H1 (cell line): ENCODE data around the gene BRSK2. TPM values are rescaled to one million over a fixed set of nuclear protein-coding genes. Genes with fewer than 3 reads are reported as not detected.
A peak's percentile ranks its signal among the peaks of the same experiment; 100 is the strongest.

ENCODE experiments used
- CTCF ChIA-PET: fragments of 300-600 bp; sonication (Branson Sonifier 250); formaldehyde crosslinking; loops from one replicate; lab custom pipeline; 2021; ENCODE audit not compliant: partially characterized antibody; lab: Charles Lee
- POLR2A ChIA-PET: fragments of 300-600 bp; sonication (Branson Sonifier 250); formaldehyde crosslinking; loops from one replicate; lab custom pipeline; 2021; ENCODE audit warnings: inconsistent platforms; ENCODE audit not compliant: partially characterized antibody; lab: Charles Lee
- DNase-seq, 2 experiments: peaks; one replicate each; pipeline versions ENCODE4 v3.0.0 to v3.0.0-alpha.2; 2010 to 2022; ENCODE audit warnings: low spot score in 2 of 2, low read depth in 1 of 2, mixed read lengths in 1 of 2
- FAIRE-seq: peaks from 2 replicates; lab custom pipeline; 2011; peaks lifted over from hg19 to GRCh38; lab: Jason Lieb, UNC
- H2AFZ ChIP-seq: 2 replicates; pipeline ENCODE4 v1.8.1; 2012; ENCODE audit warnings: low read length, inconsistent platforms
- H2AK5ac ChIP-seq: 2 replicates; pipeline ENCODE4 v1.6.1; 2013; ENCODE audit warnings: low read depth, low read length
- H2BK120ac ChIP-seq: replicated peaks from 2 replicates; pipeline ENCODE3; 2013; ENCODE audit warnings: low read depth, low read length, inconsistent platforms
- H2BK12ac ChIP-seq: 2 replicates; pipeline ENCODE4 v1.6.1; 2013; ENCODE audit warnings: low read depth, low read length
- H2BK15ac ChIP-seq: 2 replicates; pipeline ENCODE4 v1.6.1; 2013; ENCODE audit warnings: low read length
- H2BK20ac ChIP-seq: 2 replicates; pipeline ENCODE4 v1.6.1; 2013; ENCODE audit warnings: low read length
- H2BK5ac ChIP-seq: 2 replicates; pipeline ENCODE4 v1.6.1; 2013; ENCODE audit warnings: low read depth, low read length
- H3K14ac ChIP-seq: 2 replicates; pipeline ENCODE4 v1.6.1; 2013; ENCODE audit warnings: inconsistent platforms; ENCODE audit not compliant: insufficient read length
- H3K18ac ChIP-seq: 2 replicates; pipeline ENCODE4 v1.6.1; 2013; ENCODE audit warnings: low read length; ENCODE audit errors: extremely low read depth
- H3K23ac ChIP-seq: 2 replicates; pipeline ENCODE4 v1.6.1; 2013; ENCODE audit warnings: inconsistent platforms; ENCODE audit not compliant: insufficient read length
- H3K23me2 ChIP-seq: 2 replicates; pipeline ENCODE4 v1.6.1; 2013; ENCODE audit warnings: low read depth, low read length
- H3K27ac ChIP-seq: 2 replicates; pipeline ENCODE4 v1.6.1; 2011; ENCODE audit warnings: low read depth, low read length, inconsistent platforms
- H3K27me3 ChIP-seq, 4 experiments: replicated peaks in 1 of 4; 1 replicate in 1 of 4; 2 replicates in 3 of 4; pipeline versions ENCODE4 v1.6.1 to v1.8.1; 2011 to 2013; ENCODE audit warnings: low read length in 3 of 4, mild to moderate bottlenecking in 3 of 4, inconsistent platforms in 2 of 4, mixed read lengths in 2 of 4, moderate library complexity in 1 of 4; ENCODE audit not compliant: control insufficient read depth in 3 of 4, insufficient read depth in 3 of 4; ENCODE audit errors: extremely low read depth in 1 of 4
- H3K36me3 ChIP-seq, 4 experiments: 2 replicates each; pipeline versions ENCODE4 v1.6.1 to v1.8.1; 2011 to 2013; ENCODE audit warnings: mild to moderate bottlenecking in 4 of 4, low read length in 3 of 4, moderate library complexity in 2 of 4, control low read depth in 1 of 4, inconsistent platforms in 1 of 4; ENCODE audit not compliant: insufficient read depth in 4 of 4, control insufficient read depth in 2 of 4
- H3K4ac ChIP-seq: replicated peaks from 2 replicates; pipeline ENCODE3; 2013; ENCODE audit warnings: low read length, low read depth, mixed read lengths, inconsistent platforms; ENCODE audit not compliant: insufficient read length
- H3K4me1 ChIP-seq, 4 experiments: replicated peaks in 1 of 4; 1 replicate in 1 of 4; 2 replicates in 3 of 4; pipeline versions ENCODE4 v1.6.1 to v1.8.1; 2011 to 2013; ENCODE audit warnings: low read length in 3 of 4, inconsistent platforms in 2 of 4, mixed read lengths in 1 of 4; ENCODE audit not compliant: insufficient read depth in 4 of 4, control insufficient read depth in 3 of 4
- H3K4me2 ChIP-seq, 2 experiments: 2 replicates each; pipeline versions ENCODE4 v1.6.1 to v1.8.1; 2011 to 2013; ENCODE audit warnings: low read depth in 2 of 2, low read length in 2 of 2, control low read depth in 1 of 2, inconsistent platforms in 1 of 2, mild to moderate bottlenecking in 1 of 2; ENCODE audit not compliant: insufficient read depth in 1 of 2
- H3K4me3 ChIP-seq, 4 experiments: fragments of 200-600, 300-600 bp in 1 of 4; sonication (generic), shearing (Covaris generic), sonication (Bioruptor Twin) in 1 of 4; 2 replicates each; pipeline versions ENCODE4 v1.5.1 to v1.8.1; 2011 to 2016; ENCODE audit warnings: low read length in 4 of 4, low read depth in 3 of 4, control low read depth in 2 of 4, inconsistent platforms in 2 of 4, mild to moderate bottlenecking in 2 of 4, mixed read lengths in 1 of 4, moderate library complexity in 1 of 4; ENCODE audit not compliant: insufficient read depth in 2 of 4; ENCODE audit errors: extremely low read depth in 1 of 4
- H3K56ac ChIP-seq: replicated peaks from 2 replicates; pipeline ENCODE3; 2013; ENCODE audit warnings: low read depth, mild to moderate bottlenecking, mixed read lengths, low read length, inconsistent platforms; ENCODE audit not compliant: insufficient read length
- H3K79me1 ChIP-seq: 2 replicates; pipeline ENCODE4 v1.6.1; 2013; ENCODE audit warnings: low read depth, low read length, control low read depth
- H3K79me2 ChIP-seq, 2 experiments: 2 replicates each; pipeline versions ENCODE4 v1.6.1 to v1.8.1; 2012 to 2013; ENCODE audit warnings: low read length in 2 of 2, mild to moderate bottlenecking in 2 of 2, inconsistent platforms in 1 of 2; ENCODE audit not compliant: insufficient read depth in 2 of 2, control insufficient read depth in 1 of 2
- H3K9ac ChIP-seq, 4 experiments: replicated peaks in 1 of 4; 1 replicate in 1 of 4; 2 replicates in 3 of 4; pipeline versions ENCODE4 v1.6.1 to v1.8.1; 2011 to 2013; ENCODE audit warnings: low read depth in 3 of 4, low read length in 3 of 4, control low read depth in 2 of 4, mild to moderate bottlenecking in 2 of 4, moderate library complexity in 2 of 4, inconsistent platforms in 1 of 4; ENCODE audit errors: extremely low read depth in 1 of 4
- H3K9me3 ChIP-seq, 2 experiments: 2 replicates each; pipeline versions ENCODE4 v1.6.1 to v1.8.1; 2012 to 2013; ENCODE audit warnings: mild to moderate bottlenecking in 2 of 2, moderate library complexity in 2 of 2, control low read depth in 1 of 2, inconsistent platforms in 1 of 2, low read depth in 1 of 2, low read length in 1 of 2, mixed read lengths in 1 of 2; ENCODE audit not compliant: insufficient read depth in 2 of 2
- H4K20me1 ChIP-seq, 2 experiments: replicated peaks in 1 of 2; 2 replicates each; pipeline versions ENCODE3 to v1.8.1; 2011 to 2013; ENCODE audit warnings: inconsistent platforms in 2 of 2, low read length in 2 of 2, mild to moderate bottlenecking in 1 of 2; ENCODE audit not compliant: insufficient read depth in 2 of 2, control insufficient read depth in 1 of 2
- H4K5ac ChIP-seq: 2 replicates; pipeline ENCODE4 v1.6.1; 2013; ENCODE audit warnings: low read length, low read depth, mixed read lengths, inconsistent platforms; ENCODE audit not compliant: insufficient read length
- H4K8ac ChIP-seq: 2 replicates; pipeline ENCODE4 v1.8.0; 2013; ENCODE audit warnings: mild to moderate bottlenecking, moderate library complexity, low read length, inconsistent platforms; ENCODE audit not compliant: insufficient read depth; ENCODE audit errors: extremely low read depth
- H4K91ac ChIP-seq: replicated peaks from 2 replicates; pipeline ENCODE3; 2013; ENCODE audit warnings: low read length, mixed read lengths, inconsistent platforms; ENCODE audit not compliant: insufficient read length
- CTCF ChIP-seq, 3 experiments: IDR thresholded peaks; 1 replicate in 2 of 3; 2 replicates in 1 of 3; pipeline versions ENCODE4 v1.5.1 to v1.6.1; 2011; ENCODE audit warnings: low read length in 3 of 3, mild to moderate bottlenecking in 3 of 3, inconsistent platforms in 2 of 3, low read depth in 1 of 3, moderate library complexity in 1 of 3; ENCODE audit not compliant: insufficient read depth in 1 of 3; ENCODE audit errors: control extremely low read depth in 1 of 3
- SP1 ChIP-seq: IDR thresholded peaks from 2 replicates; pipeline ENCODE4 v1.6.1; 2011; ENCODE audit warnings: low read depth, low read length
- WGBS, 2 experiments: shearing (Covaris generic) in 1 of 2; methylation state at CpG; one replicate each; pipeline versions ENCODE4 v1.1.6 to v1.1.7; 2013 to 2015; ENCODE audit warnings: low lambda C conversion rate in 2 of 2, mixed read lengths in 2 of 2, inconsistent platforms in 1 of 2, low coverage in 1 of 2, missing lambda C conversion rate in 1 of 2; ENCODE audit not compliant: insufficient replicate concordance in 2 of 2, insufficient coverage in 1 of 2, insufficient read length in 1 of 2; ENCODE audit errors: extremely low coverage in 1 of 2, missing lambda C conversion rate in 1 of 2; 5-methylcytosine and 5-hydroxymethylcytosine counted together
- polyA plus RNA-seq, 7 experiments: library from polyadenylated mRNA; depleted of rRNA in 3 of 7; stranded (reverse) in 5 of 7; unstranded in 2 of 7; fragments of >200 nt in 5 of 7; fragments of 200-250 nt in 2 of 7; gene quantifications; 1 replicate in 5 of 7; 2 replicates in 1 of 7; 4 replicates in 1 of 7; pipeline versions ENCODE4 v1.2.1 to v1.2.3, GENCODE V29; 2011 to 2013; ENCODE audit warnings: missing spikeins in 2 of 7, mixed read lengths in 2 of 7
- total RNA-seq: library from RNA; stranded (reverse); fragmentation: NEBNext Ultra II Directional; extraction: Animal tissue kit (Norgen Biotek cat#: 25700); gene quantifications from 2 replicates; pipeline ENCODE4 v1.2.1, GENCODE V29; 2021

The BRSK2 gene
- total and polyA plus RNA-seq, 2 of the 8 experiments (the other 6 are each of a cell fraction or from before 2014, with no cell fraction given), result 17.3 to 27.1 TPM

GRCh38 chr11:1483445-1483961, 93.8 kb downstream of the BRSK2 start:
- H3K14ac ChIP-seq, result no peak overlapping the region
- FAIRE-seq, result no peak
- WGBS, 2 experiments, result 66% methylated on average over 6 of the region's 6 CpGs; no CpG with 5 or more reads in 1 of the 2 experiments
- POLR2A ChIA-PET, result no interaction called here
- no peak overlapping the region for H3K23ac ChIP-seq
- CTCF ChIA-PET, result interaction anchor here (0.6 to 5.2 kb wide), 7 partner anchors 17 to 82 kb away, joined by 3 to 34 read pairs (median 3); no protein-coding TSS in a partner anchor
- H3K4me1 ChIP-seq, result peaks cover 0 to 5% (median under 1%) of the 10 kb centered on the region in 4 experiments; a peak in 2 of 7 replicates
- H2AK5ac ChIP-seq, result no peak overlapping the region
- H3K27ac ChIP-seq, result no peak overlapping the region
- no peak overlapping the region for H2BK120ac ChIP-seq
- H3K36me3 ChIP-seq, result no peaks in the 10 kb centered on the region; a peak in 1 of 8 replicates
- no peak overlapping the region for H4K8ac ChIP-seq
- H3K9ac ChIP-seq, result no peak overlapping the region
- H2BK15ac ChIP-seq, result no peak overlapping the region
- H2BK20ac ChIP-seq, result no peak overlapping the region
- no peak overlapping the region for H3K4ac ChIP-seq
- H3K23me2 ChIP-seq, result no peaks in the 10 kb centered on the region
- H4K20me1 ChIP-seq, result peaks cover 0 to 20% of the 10 kb centered on the region in 2 experiments
- TF ChIP-seq CTCF (IDR thresholded peaks at IDR 0.05; ENCODE audit: control extremely low read depth in 1 of 3, insufficient read depth in 1 of 3, low read depth in 1 of 3, low read length in 3 of 3) (0 out of 4 replicates have a peak, but pooled peaks of 1 of the 3 experiments have one; percentile 3), SP1 (no peak)
- TF ChIP-seq, all 59 proteins: peak for 1
- no peak overlapping the region for H2AFZ ChIP-seq
- H3K79me2 ChIP-seq, result no peaks in the 10 kb centered on the region; a peak in 1 of 4 replicates
- no peak overlapping the region for H3K4me3 ChIP-seq
- no peak overlapping the region for H4K91ac ChIP-seq
- no peak overlapping the region for H3K18ac ChIP-seq
- H3K9me3 ChIP-seq, result no peaks in the 10 kb centered on the region
- peaks cover 6% of the 10 kb centered on the region for H3K79me1 ChIP-seq
- H3K27me3 ChIP-seq, result no peaks in the 10 kb centered on the region
- H2BK12ac ChIP-seq, result no peak overlapping the region
- H3K4me2 ChIP-seq, result no peak overlapping the region
- no peak for DNase-seq
- H2BK5ac ChIP-seq, result no peak overlapping the region
- H4K5ac ChIP-seq, result no peak overlapping the region
- H3K56ac ChIP-seq, result no peak overlapping the region
